ENCODE measurements around the gene PIH1D1. TPM values are rescaled to one million over a fixed set of nuclear protein-coding genes. Genes with fewer than 3 reads are reported as not detected.
A peak's percentile ranks its signal among the peaks of the same experiment; 100 is the strongest.

PIH1D1 gene
- total RNA-seq, 1 donor from 2014 or later: 83.7 TPM

DNA sequence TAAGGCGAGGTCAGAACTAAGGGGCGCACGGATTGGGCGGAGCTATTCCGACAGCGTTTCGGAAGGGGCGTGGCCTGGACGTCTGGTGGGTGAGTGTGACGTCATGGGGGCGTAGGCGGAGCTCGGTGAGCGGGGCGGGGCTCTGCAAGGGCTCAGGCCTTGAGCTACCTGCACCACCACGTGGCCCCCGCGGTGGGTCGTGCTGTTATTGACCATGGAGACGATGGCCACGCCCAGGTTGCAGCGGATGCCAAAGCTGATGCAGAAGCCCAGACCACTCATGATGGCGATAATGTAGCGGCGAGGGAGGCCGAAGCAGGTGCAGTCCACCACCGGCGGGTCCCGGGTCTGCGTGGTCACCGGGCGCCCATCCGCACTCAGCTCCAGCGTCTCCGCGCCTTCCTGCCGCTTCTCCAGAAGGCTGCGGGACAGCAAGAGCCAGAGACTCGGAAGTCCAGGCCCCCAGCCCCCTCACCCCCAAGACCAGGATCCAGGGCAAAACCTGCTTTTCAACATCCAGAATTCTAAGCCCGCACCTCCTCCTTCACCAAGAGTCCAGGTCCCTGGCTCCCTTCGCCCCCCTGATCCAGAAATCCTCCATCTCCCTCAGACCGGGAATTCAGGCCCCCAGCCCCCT, 15.1 kb downstream of the PIH1D1 start:
- no peaks in the 10 kb centered on the region for H3K36me3 Mint-ChIP-seq
- TF ChIP-seq, protein P1, sequence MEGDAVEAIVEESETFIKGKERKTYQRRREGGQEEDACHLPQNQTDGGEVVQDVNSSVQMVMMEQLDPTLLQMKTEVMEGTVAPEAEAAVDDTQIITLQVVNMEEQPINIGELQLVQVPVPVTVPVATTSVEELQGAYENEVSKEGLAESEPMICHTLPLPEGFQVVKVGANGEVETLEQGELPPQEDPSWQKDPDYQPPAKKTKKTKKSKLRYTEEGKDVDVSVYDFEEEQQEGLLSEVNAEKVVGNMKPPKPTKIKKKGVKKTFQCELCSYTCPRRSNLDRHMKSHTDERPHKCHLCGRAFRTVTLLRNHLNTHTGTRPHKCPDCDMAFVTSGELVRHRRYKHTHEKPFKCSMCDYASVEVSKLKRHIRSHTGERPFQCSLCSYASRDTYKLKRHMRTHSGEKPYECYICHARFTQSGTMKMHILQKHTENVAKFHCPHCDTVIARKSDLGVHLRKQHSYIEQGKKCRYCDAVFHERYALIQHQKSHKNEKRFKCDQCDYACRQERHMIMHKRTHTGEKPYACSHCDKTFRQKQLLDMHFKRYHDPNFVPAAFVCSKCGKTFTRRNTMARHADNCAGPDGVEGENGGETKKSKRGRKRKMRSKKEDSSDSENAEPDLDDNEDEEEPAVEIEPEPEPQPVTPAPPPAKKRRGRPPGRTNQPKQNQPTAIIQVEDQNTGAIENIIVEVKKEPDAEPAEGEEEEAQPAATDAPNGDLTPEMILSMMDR (IDR thresholded peaks at IDR 0.05; ENCODE audit: unreplicated experiment): no peak
- H3K4me1 Mint-ChIP-seq: peaks cover 9% of the 10 kb centered on the region
- DNase-seq (ENCODE audit: low spot score in 2 of 2, unreplicated experiment in 2 of 2): peak in 1 of 2 experiments; percentile 50
- H3K4me3 Mint-ChIP-seq: no peak overlapping the region
- no peaks in the 10 kb centered on the region for H3K9me3 Mint-ChIP-seq
- H3K27ac Mint-ChIP-seq: no peak overlapping the region
- H3K27me3 Mint-ChIP-seq (ENCODE audit: low read depth): peaks cover 97% of the 10 kb centered on the region

DNA sequence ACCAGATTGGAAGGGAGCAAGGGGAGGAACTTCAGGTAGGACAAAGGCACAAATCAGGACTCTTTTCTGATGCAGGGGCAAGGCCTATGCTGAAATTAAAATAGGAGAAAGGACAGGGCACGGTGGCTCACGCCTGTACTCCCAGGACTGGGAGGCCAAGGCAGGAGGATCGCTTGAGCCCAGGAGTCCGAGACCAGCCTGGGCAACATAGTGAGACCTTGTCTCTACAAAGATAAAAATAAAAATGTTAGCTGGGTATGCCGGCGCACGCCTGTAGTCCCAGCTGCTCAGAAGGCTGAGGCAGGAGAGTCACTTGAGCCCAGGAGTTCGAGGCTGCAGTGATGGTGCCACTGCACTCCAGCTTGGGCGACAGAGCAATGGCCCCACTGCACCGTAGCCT, 15.9 kb downstream of the PIH1D1 start:
- H3K9me3 Mint-ChIP-seq: no peaks in the 10 kb centered on the region
- no peaks in the 10 kb centered on the region for H3K36me3 Mint-ChIP-seq
- H3K4me1 Mint-ChIP-seq: peaks cover 5% of the 10 kb centered on the region
- no peak for DNase-seq (ENCODE audit: low spot score in 2 of 2, unreplicated experiment in 2 of 2)
- H3K27me3 Mint-ChIP-seq (ENCODE audit: low read depth): peaks cover 99% of the 10 kb centered on the region
- TF ChIP-seq, protein P1 (IDR thresholded peaks at IDR 0.05; ENCODE audit: unreplicated experiment): no peak
- H3K4me3 Mint-ChIP-seq: no peak overlapping the region
- no peak overlapping the region for H3K27ac Mint-ChIP-seq

DNA sequence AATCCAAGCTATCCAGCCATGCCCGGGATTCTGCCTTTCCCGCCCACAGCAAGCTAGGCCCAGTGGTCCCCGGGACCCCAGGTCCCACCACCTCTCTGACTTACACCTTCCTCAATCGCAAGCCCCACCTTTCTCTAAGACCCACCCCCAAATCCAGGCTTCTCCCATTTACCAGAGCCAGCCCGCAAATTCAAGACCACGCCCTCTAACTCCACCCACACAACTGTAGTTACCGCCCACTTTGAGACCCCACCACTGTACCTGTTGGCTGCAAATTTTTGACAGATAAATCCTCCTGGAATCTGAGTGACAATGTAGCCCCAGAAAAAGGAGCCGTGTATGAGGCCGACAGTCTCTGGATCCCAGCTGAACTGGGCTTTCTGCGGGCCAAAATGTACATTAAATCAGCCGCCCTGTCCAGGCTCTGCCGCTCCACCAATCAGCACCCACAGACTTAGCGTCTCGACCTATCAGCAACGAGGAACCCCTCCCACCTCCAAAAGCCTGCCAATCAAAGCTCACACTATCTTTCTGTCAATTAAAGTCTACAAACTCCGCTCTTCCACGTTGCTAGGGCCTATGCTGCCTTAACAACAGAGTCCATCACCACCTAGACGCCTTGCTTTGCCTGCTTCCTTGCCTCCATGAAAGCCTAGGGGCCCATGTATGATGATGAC, 16.6 kb downstream of the PIH1D1 start:
- H3K4me3 Mint-ChIP-seq: no peak overlapping the region
- peaks cover 2% of the 10 kb centered on the region for H3K4me1 Mint-ChIP-seq
- H3K27me3 Mint-ChIP-seq (ENCODE audit: low read depth): peaks cover 99% of the 10 kb centered on the region
- TF ChIP-seq, protein P1 (IDR thresholded peaks at IDR 0.05; ENCODE audit: unreplicated experiment): no peak
- H3K27ac Mint-ChIP-seq: no peak overlapping the region
- no peak for DNase-seq (ENCODE audit: low spot score in 2 of 2, unreplicated experiment in 2 of 2)
- H3K9me3 Mint-ChIP-seq: no peaks in the 10 kb centered on the region
- no peaks in the 10 kb centered on the region for H3K36me3 Mint-ChIP-seq

DNA sequence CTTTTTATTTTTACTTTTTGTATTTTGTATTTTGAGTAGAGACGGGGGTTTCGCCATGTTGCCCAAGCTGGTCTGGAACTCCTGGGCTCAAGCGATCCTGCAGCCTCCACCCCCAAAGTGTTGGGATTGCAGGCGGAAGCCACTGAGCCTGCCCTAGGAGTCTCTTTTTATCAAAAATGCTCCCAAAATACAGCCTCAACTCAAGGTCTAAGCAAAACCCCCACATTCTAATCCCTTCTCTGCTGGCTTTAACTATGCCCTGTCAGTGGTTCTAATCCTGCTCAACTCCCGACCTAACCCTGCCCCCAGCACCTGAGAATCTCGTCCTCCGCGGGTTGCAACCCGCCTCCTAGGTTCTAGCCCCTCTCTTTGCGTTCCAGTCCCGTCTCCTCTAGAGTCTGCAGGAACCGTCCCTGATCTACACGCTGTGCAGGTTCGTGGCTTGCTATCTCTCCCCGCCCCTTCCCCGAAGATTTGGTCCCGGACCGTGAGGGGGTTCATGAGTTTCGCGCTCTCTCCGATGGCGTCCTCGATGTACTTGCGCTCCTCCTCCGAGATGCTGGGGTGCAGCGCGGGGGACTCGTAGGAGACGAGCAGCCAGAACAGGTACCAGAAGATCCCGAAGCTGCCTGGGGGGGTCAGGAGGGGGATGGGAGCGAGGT, 18.2 kb downstream of the PIH1D1 start:
- Mint-ChIP-seq H3K27ac (no peak overlapping the region), H3K27me3 (ENCODE audit: low read depth) (peaks cover 98% of the 10 kb centered on the region), H3K9me3 (no peaks in the 10 kb centered on the region), H3K4me3 (no peak overlapping the region), H3K36me3 (no peaks in the 10 kb centered on the region), H3K4me1 (peaks cover 5% of the 10 kb centered on the region)
- DNase-seq (ENCODE audit: low spot score in 2 of 2, unreplicated experiment in 2 of 2): no peak
- TF ChIP-seq, protein P1 (IDR thresholded peaks at IDR 0.05; ENCODE audit: unreplicated experiment): no peak

DNA sequence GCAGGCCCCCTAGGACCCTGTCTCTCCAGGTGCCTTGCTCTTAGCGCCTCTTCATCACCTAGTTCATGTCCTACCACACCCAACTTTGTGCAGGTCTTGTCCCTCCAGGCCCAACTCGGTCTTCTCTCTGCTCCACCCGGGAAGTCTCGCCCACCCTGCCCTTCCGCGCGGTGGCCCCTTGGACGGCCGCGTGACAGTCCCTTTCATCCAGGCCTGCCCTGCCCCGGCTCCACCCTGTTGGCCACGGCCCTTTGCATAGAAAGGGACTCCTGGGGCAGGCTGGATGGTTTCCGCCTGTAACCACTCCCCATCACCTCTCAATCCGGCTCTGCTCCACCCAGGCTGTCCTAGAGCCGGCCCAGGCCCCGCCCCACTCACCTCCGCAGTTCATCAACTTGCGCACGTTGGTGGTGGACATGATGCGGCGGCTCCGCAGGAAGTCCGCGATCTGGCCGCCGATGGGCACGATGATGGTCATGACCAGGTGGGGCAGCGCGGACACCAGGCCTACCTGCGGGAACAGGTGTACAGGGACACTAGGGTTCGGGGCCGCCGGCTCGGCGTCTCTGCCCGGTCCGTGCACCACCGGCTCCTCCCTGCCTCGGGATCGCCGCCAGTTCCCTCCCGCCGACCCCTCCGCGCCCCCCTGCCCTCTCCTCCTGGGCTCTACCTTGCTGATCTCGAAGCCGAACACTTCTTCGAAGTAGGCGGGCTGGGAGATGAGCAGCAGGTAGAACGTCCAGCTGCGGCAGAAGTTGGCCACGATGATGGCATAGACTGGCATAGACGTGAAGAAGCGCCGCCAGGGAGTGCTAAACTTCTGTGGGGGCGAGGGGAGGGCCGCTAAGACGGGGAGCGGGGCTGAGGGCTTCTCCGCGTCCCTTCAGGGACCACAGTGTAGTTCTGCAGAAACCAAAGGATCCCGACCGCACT, 19.2 kb downstream of the PIH1D1 start:
- Mint-ChIP-seq H3K9me3 (no peaks in the 10 kb centered on the region), H3K4me1 (peaks cover 12% of the 10 kb centered on the region), H3K36me3 (no peaks in the 10 kb centered on the region), H3K27ac (no peak overlapping the region), H3K4me3 (no peak overlapping the region), H3K27me3 (ENCODE audit: low read depth) (peaks cover 97% of the 10 kb centered on the region)
- DNase-seq (ENCODE audit: low spot score in 2 of 2, unreplicated experiment in 2 of 2): no peak
- TF ChIP-seq, protein P1 (IDR thresholded peaks at IDR 0.05; ENCODE audit: unreplicated experiment): no peak

All from mesothelial cell of epicardium (in vitro differentiated cells).